T47D (cell line): ENCODE results near the gene KNOP1.

ENCODE experiments used
- DNase-seq, 2 experiments: peaks; one replicate each; pipeline versions ENCODE4 v3.0.0 to v3.0.0-alpha.2; 2011 to 2012; ENCODE audit warnings: low read depth in 1 of 2, low spot score in 1 of 2
- JUND ChIP-seq: IDR thresholded peaks from 2 replicates; pipeline ENCODE4 v1.6.1; 2012; ENCODE audit warnings: low read depth
- in situ Hi-C: cut with HindIII; loops from 2 replicates; pipeline ENCODE4 v1.10.0; 2016; ENCODE audit warnings: low sequenced_read_pairs, low pct_unique_long_range_greater_than_20kb

The KNOP1 gene

GRCh38 chr16:19698480-19699465, 19.3 kb downstream of the KNOP1 start:
- no peak for DNase-seq
- no peak for TF ChIP-seq JUND
- in situ Hi-C loops = no loop called here

GRCh38 chr16:19697756-19698318, 20.2 kb downstream of the KNOP1 start:
- DNase-seq = peak in 1 of 2 experiments; percentile 48
- in situ Hi-C loops = no loop called here
- TF ChIP-seq JUND = no peak

GRCh38 chr16:19696961-19697360, 21.1 kb downstream of the KNOP1 start:
- in situ Hi-C loops = no loop called here
- no peak for TF ChIP-seq JUND
- DNase-seq = no peak

- in situ Hi-C loops = no loop called here
- peak in 1 of 2 experiments; percentile 29 for DNase-seq
- TF ChIP-seq JUND = no peak
These were observed 21.7 kb downstream of the KNOP1 start for GRCh38 chr16:19696328-19696727.

- in situ Hi-C loops = no loop called here
- no peak for DNase-seq
- TF ChIP-seq JUND = no peak
These were observed 23.0 kb downstream of the KNOP1 start for GRCh38 chr16:19694989-19695388.

- TF ChIP-seq JUND = no peak
- DNase-seq = no peak
- in situ Hi-C loops = no loop called here
These were observed 26.8 kb downstream of the KNOP1 start for GRCh38 chr16:19691161-19691711.

DNA sequence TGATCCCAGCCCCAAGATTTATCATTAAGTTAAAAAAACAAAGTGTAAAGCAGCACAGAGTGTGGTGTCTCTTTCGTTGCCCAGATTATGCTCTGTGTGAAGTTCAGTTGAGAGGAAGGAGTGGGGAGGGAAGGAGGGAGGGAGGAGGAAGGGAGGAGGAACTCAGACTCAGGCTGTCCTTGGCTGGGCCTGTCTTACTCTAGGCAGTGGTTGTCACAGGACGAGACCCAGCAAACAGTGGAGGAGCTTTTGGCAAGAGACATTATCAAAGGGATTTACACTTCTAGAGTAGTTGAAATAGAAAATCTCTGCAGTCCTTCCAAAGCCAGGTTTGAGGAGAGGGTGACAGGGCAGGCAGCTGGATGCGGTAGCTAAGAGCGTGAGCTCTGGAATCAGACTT, 27.8 kb downstream of the KNOP1 start:
- in situ Hi-C loops = no loop called here
- DNase-seq = no peak
- no peak for TF ChIP-seq JUND

DNA sequence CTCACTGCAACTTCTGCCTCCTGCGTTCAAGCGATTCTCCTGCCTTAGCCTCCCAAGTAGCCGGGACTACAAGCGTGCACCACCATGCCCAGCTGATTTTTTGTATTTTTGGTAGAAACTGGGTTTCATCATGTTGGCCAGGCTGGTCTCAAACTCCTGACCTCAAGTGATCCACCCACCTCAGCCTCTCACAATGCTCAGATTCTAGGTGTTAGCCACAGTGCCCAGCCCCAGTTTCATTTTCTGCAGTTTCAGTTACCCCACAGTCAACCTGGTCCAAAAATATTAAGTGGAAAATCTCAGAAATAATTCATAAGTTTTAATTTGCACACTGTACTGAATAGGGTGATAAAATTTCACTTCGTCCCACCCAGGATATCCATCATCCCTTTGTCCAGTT, 28.7 kb downstream of the KNOP1 start:
- no peak for DNase-seq
- no peak for TF ChIP-seq JUND
- in situ Hi-C loops = no loop called here

GRCh38 chr16:19688396-19689024, 29.5 kb downstream of the KNOP1 start:
- in situ Hi-C loops = no loop called here
- no peak for DNase-seq
- TF ChIP-seq JUND = no peak

- TF ChIP-seq JUND = no peak
- no peak for DNase-seq
- in situ Hi-C loops = no loop called here
These were observed 30.7 kb downstream of the KNOP1 start for GRCh38 chr16:19687279-19687678.

DNA sequence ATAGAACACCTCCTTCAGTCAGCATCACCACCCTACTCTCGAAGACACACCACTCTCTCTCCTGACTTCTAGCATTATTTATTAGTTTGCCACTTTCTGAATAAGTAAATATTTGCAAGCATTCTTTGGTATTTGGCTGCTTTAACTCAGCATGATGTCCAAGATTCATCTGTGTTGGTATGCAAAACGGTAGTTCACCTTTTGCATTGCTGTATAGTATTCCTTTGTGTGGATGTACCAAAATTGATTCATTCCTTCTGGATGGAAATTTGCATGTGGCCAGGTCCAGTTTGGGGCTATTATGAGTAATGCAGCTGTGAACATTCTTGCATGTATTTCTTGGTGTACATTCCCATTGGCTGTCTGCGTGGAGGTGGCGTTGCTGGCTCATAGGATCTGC, 32.9 kb downstream of the KNOP1 start:
- in situ Hi-C loops = no loop called here
- no peak for TF ChIP-seq JUND
- no peak for DNase-seq

DNA sequence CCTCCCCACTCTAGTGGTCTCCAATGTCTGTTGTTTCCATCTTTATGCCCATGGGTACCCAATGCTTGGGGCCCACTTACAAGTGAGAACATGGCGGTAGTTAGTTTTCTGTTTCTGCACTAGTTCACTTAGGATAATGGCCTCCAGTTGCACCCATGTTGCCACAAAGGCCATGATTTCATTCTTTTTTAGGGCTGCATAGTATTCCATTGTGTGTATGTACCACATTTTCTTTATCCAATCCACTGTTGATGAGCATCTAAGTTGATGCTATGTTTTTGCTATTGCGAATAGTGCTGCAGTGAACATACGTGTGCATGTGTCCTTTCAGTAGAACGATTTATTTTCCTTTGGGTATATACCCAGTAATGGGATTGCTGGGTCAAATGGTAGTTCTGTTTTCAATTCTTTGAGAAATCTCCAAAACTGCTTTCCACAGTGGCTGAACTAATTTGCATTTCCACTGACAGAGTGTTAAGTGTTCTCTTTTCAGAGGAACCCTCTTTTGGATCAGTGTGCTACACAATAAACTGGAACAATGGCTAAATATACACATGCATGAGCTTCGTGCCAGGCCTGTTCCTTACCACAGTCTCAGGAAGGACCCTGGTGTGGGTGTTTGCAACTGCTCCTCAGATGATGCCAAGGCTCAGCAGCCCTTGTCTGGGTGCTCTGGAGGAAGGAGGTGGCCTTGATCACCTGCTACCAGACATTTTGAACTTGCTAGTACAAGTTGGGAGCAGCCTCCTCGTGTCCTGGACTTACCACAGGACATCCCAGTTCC, 34.4 kb downstream of the KNOP1 start:
- no peak for TF ChIP-seq JUND
- in situ Hi-C loops = no loop called here
- no peak for DNase-seq

DNA sequence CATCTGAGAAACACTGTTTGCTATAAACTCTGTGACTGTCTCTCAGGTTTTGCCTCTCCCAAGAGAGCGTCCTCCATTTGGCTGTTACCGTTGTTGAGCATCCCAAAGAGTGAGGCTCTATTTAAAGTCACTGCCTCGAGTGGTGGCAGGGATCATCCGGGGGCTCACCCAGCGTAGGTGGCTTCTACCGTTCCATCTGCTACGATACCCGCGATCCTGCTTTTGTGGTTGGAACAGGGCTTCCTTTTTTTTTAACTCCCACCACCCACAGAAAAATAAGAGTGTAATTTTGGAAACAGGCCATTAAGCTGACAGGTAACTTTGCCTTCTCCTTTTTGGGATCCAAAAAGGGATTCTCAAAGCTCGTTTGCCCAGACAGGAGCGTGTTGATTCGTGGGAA, 36.4 kb downstream of the KNOP1 start:
- no peak for TF ChIP-seq JUND
- DNase-seq = no peak
- in situ Hi-C loops = no loop called here
